GM23248 (cell line): ENCODE data around the gene TMEM132C.

Experiments used
- EZH2 ChIP-seq: fragments of 200-600 bp; sonication (generic); IDR thresholded peaks from 2 replicates; pipeline ENCODE4 v1.6.1; 2018; ENCODE audit warnings: antibody characterized with exemption, mild to moderate bottlenecking; ENCODE audit not compliant: insufficient read depth, poor library complexity, severe bottlenecking
- EZH2phosphoT487 ChIP-seq: fragments of 200-600 bp; sonication (generic); IDR thresholded peaks from 2 replicates; pipeline ENCODE4 v1.6.1; 2018; ENCODE audit warnings: antibody characterized with exemption, moderate library complexity, mild to moderate bottlenecking, low read depth; ENCODE audit not compliant: insufficient read depth

- no peak for TF ChIP-seq EZH2phosphoT487
- TF ChIP-seq EZH2 = no peak
Observed at GRCh38 chr12:128667193-128667592, 400.2 kb downstream of the TMEM132C start.
